HG03025 (cell line): ENCODE results near the gene CASKIN1.
A peak's percentile ranks its signal among the peaks of the same experiment; 100 is the strongest.
"Not testable (repeated sequence)": the region's sequence is repeated elsewhere in the genome, so short reads cannot be mapped to it uniquely, and the experiment has no call there.

Source experiments
- ATAC-seq: cut with Tn5 transposase; IDR thresholded peaks from one replicate; pipeline ENCODE4 v1.9.1; 2021; ENCODE audit warnings: mild to moderate bottlenecking, moderate library complexity; ENCODE audit not compliant: unreplicated experiment, low FRiP score

The CASKIN1 gene

DNA sequence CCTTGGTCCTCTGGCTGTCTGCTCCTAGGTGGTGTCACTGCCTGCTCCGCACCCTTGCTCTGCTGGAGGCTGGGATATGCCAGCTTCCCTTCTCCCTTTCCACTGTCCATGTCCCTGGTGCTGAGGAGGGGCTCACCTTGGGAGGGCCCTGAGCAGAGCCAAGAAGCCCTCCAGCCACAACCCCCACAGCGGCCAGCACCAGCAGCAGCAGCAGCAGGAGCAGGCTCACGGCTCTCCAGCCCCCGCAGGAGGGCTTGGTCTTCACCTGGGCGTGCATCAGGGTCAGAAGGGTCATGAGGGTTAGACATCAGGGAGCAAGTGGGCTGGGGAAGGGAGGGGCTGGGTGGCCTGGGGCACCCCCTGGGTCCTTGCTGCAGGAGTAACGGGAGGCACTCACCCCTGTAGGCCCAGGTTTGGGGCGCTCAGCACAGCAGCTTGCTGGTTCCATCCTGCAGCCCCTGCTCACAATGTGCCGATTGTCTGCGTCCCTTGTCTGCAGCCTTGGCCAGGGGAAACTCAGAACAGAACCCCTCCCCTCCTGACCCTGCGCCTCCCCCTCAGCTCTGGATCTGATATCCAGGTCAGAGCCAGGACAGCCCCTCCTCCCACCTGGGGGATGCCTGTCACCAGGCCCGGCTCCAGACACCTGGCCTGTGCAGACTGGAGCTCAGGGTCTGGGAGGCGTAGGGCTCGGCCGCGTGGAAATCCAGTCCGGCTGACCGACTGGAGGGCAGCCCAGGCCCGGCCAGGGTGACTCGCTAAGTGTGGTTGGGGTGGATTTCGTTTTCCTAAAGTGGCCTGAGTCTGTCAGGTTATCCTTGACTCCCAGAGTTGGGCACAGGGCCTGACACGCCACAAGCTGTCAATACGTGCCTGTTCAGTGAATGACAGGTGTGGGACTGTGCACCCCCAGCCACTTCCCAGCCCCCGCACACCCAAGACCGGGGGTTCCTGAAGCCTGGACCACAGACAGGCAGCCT, 14.3 kb upstream of the CASKIN1 start, which contains the start of gene BRICD5:
Gene BRICD5, minus strand, starts transcription at position 478 of the 980 bp plus-strand sequence. Its CDS starts 30 bp downstream, at position 448.
- ATAC-seq: no peak

DNA sequence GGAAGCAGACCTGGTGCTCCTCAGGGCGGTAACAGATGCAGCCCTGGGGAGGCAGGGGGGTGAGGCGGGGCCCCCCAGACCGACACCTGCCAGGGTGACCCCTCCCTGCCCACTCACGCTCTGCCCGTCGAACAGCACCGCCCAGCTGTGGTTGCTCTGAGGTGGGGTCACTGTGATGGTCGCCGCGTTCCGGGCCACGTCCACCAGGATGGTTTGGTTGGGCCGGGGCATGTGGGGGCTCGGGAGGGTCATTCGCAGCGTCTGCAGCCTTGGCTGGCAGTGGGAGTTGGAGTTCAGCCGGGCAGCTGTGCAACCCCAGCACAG, 13.6 kb upstream of the CASKIN1 start:
- no peak for ATAC-seq

DNA sequence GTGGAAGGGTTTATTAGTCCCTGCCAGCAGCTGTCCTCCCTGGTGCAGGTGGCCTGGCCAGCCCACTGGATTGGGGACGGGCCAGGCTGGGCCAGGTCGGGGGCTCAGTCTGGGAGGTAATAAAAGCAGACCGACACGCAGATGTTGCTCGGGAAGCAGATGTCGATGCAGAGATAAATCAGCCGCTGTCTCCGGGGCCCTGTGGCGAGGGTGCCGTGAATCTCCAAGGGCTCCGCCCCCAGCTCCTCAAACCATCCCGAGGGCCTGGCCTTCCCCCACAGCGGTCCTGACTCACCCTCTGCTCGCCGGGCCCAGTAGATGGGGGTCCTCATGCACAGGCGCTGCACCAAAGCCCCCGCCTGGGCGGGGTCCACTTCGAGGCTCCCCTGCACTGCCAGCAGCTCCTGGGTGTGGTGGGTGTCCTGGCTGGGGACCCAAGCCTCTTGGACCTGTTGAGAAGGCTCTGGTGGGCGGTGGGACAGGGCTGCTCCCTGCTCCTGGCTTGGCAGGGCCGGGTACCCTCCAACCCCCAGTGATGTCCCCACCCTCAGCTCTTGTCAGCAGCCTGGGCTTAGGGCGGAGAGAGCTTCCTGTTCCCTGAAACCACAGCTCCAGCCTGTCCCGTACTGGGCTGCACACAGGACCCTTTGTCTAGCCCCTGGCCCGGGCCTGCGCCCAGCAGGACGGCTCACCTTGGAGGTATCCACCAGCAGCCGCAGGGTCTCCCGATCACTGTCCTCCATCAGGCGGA, 13.0 kb upstream of the CASKIN1 start:
- no peak for ATAC-seq

DNA sequence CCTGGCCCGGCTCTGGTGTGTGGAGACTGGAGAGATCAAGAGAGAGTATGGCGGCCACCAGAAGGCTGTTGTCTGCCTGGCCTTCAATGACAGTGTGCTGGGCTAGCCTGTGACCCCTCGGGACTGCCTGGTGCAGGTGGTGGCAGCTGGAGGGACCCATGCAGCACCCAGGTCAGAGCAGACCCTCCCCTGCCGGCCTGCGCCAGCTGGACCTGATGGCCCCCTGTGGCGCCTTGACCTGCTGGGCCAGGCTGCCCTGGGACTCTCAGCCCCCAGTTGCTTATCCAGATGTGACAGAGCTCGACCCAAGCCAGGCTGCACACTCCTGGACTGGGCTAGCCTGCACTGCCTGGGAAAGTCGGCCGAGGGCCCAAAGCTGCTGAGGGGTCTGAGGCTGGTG, 12.4 kb upstream of the CASKIN1 start:
- no peak for ATAC-seq

DNA sequence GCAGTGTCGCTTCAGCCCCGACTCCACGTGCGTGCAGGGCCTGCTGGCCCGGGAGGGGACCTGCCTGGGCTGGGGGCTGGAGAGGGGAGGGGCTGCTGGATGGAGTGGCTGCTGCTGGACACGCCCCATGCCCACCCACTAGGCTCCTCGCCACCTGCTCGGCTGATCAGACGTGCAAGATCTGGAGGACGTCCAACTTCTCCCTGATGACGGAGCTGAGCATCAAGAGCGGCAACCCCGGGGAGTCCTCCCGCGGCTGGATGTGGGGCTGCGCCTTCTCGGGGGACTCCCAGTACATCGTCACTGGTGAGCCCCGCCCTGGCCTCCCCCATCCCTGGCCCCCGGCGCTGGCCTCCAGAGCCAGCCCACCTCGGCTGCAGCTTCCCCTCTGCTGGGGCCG, 11.9 kb upstream of the CASKIN1 start:
- no peak for ATAC-seq

DNA sequence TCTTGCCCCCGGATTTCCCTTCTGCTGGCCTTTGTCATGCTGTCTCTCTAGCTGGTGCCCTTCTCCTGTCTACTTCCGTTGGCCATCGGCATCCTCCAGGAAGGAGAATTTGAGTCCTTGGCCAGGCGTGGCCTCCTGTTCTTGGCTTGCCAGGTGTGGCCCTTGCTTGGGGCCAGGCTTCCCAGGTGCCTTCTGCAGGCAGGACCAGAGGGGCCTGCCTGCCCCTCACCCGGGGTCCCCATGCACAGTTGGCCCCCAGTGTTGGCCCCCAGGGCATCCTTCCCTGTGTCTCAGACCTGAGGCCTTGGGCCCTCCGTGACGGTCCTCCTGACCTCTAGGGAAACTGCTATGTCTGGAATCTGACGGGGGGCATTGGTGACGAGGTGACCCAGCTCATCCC, 11.5 kb upstream of the CASKIN1 start:
- no peak for ATAC-seq

DNA sequence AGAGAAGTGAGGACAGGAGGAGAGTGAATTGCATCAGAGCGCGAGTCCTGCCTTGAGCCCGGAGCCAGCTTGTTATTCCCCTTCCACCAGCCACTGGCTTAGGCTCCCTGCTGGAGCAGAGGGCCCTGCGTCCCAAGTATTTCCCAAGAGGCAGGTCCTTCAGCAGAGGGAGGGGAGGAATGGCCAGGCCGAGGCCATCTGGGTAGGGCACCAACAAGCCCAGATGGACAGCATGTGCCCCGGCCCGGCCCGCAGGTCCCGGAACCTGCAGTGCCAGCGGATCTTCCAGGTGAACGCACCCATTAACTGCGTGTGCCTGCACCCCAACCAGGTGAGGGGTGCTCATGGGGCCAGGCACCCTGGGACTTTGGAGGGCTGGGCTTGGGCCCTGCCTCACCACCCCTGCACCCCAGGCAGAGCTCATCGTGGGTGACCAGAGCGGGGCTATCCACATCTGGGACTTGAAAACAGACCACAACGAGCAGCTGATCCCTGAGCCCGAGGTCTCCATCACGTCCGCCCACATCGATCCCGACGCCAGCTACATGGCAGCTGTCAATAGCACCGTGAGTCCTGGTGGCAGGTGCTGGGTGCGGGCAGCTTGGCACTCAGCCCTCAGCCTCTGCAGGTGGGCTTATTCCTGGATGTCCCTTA, 10.5 kb upstream of the CASKIN1 start:
- ATAC-seq: no peak

DNA sequence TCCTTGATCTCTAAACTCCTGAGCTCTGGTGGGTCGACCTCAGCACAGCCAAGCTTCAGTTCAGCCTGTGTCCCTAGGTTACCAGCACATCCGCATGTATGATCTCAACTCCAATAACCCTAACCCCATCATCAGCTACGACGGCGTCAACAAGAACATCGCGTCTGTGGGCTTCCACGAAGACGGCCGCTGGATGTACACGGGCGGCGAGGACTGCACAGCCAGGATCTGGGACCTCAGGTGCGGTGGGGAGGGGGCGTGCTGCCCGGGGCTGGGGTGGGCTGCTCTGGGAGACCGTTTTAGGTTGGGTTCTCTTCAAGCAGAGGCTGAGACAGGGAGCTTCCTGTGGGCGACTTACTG, 10.0 kb upstream of the CASKIN1 start:
- no peak for ATAC-seq

DNA sequence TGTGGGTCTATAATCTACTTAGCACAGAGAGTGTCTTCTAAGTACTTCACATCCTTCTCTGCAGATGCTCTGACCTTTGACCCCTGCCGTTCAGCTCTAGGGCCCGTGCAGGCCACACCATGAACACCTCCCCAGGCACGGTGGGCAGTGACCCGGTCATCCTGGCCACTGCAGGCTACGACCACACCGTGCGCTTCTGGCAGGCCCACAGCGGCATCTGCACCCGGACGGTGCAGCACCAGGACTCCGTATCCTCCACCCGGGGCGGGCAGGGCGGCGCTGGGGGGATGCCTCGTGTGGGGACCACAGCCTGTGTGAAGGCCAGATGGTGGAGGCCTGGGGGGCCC, 9.5 kb upstream of the CASKIN1 start:
- ATAC-seq: no peak

DNA sequence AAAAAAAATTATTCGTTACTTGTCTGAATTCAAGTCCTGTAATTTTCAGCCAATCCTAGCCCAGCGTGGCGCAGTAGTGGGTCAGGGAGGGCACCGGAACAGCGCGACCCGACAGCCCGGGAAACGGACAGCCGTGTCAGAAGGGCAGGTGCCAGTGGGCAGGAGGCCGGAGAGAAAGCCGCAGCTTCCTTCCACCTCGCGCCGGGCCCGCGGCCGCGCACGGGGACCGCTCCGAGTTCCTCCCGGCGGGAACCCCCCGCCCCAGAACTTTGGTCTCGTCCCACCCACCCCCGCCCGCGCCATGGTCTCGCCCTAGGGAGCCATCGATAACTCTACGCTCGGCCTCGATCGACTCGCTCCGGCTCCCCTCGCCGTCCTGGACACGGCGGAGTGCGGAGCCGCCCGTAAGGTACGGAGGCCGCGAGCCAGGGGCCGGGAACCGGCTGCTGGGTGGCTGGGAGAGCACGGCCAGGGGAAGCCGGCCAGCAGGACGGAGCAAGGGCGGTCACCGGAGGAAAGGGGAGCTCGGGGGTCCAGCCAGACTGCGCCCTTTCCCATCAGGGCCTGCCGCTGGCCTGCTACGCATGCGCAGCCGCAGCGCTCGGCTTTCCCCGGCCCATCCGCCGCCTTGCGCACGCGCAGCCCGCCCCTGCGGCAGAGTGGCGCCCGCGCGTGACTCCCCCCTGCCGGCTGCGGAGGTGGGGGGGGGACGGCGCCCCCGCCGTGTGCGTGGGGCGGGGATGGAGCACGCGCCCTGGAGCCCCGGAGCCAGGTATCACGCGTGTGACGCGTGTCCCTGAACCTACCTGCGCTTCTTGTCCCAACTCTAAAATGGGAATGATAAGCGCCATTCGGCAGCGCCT, 8.9 kb upstream of the CASKIN1 start, which contains the start of gene MLST8:
Gene MLST8, plus strand, starts transcription at position 351 of the 863 bp plus-strand sequence. CDS start 632 bp downstream, outside the sequence.
- ATAC-seq: peak; percentile 65

DNA sequence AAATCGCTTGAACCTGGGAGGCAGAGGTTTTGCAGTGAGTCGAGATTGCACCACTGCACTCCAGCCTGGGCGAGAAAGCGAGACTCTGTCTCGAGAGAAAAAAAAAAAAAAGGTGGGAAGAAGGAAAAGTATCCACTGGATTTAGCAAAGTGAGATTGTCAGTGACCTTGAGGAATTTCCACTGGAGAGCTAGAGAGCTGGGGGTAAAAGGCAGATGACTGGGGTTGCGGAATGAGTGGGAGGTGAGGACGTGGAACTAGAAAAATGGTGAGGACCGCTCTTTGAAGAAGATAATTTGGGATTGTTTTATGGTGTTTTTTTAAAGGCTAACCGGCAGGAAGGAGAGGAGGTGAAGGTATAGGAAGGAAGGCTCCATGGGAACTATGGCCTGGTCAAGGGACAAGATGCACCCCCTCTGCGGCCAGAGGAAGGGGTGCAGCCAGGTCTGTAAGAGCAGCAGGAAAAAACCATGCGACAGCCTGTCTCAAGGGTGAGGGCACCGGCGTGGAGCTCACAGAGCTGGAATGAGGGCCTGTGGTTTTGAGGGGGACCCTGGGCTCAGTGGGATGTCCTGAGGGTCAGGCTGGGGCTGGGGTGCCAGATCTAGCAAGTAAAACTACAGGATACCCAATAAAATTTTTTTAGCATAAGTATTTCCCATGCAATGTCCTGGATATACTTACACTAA, 8.2 kb upstream of the CASKIN1 start:
- ATAC-seq: no peak

DNA sequence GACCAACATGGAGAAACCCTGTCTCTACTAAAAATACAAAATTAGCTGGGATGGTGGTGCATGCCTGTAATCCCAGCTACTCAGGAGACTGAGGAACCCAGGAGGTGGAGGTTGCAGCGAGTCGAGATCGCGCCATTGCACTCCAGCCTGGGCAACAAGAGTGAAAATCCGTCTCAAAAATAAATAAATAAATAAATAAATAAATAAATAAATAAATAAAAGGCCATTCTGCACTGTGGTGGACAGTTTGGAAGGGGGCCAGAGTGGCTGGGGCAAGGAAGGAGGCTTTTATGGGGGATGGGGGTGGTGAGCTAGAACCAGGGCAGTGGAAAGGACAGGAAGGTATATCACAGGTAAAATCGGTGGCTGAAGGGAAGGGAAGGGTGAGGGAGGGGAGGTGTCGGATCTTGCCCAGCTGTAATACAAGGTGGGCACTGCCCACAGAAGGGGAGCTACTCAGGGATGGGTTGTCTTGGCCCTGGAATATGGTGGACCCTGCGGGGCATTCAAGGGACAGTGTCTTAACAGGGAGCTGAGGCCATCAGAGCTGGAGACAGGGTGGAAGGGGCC, 6.8 kb upstream of the CASKIN1 start:
- not testable (repeated sequence) for ATAC-seq

DNA sequence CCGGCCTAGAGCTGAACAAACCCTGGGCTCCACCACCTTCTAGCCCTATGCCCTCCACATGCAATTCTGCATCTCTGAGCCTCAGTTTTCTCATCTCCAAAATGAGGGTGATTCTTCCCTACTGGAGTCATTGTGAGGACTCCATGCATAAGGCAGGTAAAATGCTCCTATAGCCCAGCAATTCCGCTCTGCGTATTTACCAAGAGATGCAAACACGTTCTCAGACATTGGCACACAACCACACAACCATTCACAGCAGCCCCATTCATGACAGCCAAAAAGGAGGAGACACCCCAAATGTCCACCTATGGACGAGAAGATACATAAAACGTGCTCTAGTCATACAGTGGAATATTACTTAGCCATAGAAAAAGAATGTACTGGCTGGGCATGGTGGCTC, 3.9 kb upstream of the CASKIN1 start:
- ATAC-seq: no peak

DNA sequence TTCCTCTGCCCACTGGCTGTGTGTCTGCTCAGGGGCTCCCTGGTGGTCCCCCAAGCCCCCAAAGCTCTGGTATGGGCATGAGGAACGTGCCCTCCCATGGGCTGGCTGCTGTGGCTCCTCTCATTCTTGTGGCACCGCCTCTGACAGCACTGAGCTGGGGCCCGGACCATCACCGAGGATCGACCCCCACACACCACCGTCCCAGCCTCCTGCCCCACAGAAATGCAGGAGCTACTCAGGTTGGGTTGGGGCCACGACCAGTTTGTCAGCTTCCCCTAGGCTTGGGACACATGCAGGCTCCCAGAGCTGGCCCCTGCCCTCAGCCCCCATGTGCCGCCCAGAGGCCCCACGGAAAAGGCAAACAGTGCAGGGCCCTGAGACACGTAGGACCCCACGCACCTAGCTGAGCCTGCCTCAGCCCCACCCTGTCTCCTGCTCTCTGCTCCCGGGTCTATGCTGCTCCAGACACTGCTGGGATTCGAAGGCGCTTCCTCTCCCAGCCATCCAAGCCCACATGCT, 3.3 kb upstream of the CASKIN1 start:
- no peak for ATAC-seq

DNA sequence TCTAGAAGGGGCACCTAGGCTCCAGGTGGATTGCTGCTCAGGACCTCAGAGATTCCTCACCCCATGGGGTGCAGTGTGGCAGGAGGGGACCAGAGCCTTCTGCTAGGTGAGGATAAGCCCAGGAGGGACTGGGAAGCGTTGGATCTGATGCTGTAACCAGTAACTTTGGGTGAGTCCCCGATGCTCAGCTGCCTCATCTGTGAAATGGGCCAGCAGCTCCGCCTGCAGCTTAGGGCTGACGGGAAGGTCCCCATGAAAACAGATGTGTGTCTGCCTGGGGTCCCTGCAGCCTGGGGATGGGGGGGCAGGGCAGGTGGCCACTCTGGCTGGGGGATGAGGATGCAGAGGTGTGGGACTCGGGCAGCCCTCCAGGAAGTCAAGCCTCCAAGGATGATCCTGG, 2.7 kb upstream of the CASKIN1 start:
- ATAC-seq: no peak

DNA sequence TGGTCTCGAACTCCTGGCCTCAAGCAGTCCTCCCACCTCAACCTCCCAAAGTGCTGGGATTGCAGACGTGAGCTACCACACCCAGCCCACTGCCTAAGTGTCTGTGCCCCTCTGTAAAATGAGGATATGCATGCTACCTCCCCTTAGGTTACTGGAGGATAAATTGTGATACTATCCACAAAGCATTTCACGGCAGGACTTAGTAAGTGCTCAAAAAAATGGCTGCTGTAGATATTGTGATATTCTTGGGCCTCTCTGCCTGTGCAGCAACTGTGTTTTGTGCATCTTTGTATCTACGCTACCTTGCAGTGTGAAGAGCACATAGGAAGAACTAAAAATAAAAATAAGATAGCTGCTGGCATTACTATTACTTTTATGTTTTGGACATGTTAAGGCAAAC, 1.9 kb upstream of the CASKIN1 start:
- ATAC-seq: no peak

DNA sequence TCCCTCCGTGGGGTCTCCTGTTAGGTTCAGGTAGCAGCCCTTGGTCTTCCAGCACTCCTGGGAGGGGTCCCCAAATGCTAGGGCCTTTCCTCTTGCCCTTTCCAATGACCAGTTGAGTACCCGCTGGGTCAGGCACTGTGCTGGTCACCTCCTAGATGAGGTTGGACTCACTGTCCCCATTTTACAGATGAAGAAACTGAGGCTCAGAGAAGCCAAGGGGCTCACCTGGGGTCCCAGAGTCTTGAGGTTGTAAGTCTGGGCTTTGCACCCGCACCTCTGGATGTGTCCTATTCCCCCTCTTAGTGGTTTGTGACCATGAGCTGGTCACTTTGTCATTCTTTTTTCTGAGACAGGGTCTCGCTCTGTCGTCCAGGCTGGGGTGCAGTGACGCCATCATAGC, 1.4 kb upstream of the CASKIN1 start:
- ATAC-seq: no peak

DNA sequence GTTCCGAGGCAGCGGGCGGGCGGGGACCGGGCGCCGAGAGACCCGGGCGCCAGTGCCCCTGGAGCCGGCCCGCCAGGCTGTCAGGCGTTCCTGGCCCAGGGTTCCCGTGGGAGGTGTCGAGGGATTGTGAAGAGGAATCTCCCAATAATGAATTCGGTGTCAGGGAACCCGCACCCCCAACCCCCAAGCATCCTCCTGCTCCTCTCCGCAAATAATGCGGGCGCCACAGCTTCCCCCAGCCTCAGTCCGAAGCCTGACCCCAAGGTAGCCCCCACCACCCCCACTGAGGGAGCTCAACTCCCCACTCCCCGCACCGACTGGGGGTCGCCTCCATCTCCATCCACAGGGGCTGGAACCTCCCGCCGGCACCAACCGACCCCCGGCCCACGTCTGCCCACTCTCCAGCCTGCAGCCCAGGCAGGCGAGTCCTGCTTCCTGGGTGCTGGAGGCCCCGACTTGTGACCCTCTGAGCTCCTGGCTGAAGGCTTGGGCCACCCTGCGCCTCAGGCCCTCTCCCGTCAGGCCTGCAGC, 641 bp upstream of the CASKIN1 start:
- ATAC-seq: no peak
